ENCODE data around the gene HS3ST2.

The HS3ST2 gene

DNA sequence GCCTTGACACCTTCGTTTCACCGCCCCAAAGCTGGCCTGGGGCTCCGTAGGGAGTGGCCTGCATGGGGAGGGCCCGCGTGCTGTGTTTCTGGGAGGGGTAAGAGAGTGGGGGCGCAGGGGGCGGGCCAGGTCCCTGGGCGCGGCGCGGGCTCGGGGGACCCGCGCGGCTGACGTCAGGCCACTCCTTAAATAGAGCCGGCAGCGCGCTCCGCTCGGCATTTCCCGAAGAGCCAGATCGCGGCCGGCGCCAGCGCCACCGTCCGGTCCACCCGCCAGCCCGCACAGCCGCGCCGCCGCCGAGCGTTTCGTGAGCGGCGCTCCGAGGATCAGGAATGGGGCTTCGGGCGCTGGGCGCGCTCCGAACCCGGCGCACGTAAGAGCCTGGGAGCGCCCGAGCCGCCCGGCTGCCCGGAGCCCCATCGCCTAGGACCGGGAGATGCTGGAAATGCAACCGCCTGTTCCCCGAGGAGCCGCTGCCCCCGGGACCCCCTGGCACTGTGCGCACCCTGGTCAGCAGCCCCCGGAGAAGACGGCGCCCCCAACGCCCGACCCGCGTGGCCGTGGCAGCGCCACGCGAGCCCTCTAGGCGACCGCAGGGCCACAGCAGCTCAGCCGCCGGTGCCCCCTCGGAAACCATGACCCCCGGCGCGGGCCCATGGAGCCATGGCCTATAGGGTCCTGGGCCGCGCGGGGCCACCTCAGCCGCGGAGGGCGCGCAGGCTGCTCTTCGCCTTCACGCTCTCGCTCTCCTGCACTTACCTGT lies at the start of gene HS3ST2:
HS3ST2 (plus strand) TSS at position 215 of the 763 bp plus-strand sequence; CDS start at position 664, 449 bp downstream.
- DNase-seq (ENCODE audit: low read depth in 3 of 3): no peak

DNA sequence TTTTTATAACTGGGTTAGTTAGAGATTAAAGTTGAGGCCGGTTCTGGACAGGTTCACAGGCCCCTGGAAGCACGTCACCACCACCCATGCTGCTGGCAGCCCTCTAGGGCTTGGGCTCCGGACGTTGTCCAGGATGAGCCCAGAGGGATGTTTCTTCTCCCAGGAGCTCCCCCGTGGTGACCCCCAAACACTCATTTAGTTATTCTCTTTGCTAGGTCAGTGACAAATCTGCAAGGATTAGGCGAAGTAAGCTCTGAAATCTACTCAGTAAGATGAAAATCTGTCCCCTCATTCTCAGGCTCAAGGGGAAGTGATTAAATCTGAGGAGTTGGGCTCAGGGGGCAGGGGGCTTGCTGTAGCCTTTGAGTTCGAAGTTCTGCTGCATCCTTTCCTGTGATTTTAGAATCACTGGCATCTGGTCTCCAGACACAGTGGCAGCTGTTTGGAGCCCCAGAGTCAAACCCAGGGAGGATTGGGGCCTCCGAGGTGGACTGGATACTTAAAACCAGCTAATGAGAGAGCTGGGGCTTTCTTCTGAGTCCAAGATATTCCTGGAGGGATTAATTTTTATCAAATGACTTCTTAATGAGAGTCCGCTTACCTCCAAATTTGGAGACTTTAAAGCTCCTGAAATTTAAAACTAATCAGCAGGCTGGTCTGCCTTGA lies 49.2 kb upstream of the HS3ST2 start:
- DNase-seq (ENCODE audit: low read depth in 3 of 3): no peak

DNA sequence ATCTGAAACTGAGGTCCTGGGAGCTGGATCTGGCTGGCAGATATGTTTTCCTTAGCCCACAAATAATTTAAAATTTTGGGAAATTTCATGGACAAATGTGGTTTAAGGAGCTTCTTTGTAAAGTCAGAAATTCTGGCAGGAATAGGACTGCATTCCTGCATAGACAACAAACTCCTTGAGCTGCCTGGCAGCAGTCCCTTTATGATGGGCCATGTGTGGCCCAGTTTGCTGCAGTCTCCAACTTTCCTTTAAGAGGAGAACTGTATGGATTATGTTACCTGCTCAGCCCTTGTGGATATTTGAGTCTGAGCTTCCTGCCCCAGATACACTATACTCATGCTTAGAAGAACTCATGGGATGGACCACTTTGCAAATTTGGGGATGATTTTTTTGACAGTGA lies 48.5 kb upstream of the HS3ST2 start:
- no peak for DNase-seq (ENCODE audit: low read depth in 3 of 3)

DNA sequence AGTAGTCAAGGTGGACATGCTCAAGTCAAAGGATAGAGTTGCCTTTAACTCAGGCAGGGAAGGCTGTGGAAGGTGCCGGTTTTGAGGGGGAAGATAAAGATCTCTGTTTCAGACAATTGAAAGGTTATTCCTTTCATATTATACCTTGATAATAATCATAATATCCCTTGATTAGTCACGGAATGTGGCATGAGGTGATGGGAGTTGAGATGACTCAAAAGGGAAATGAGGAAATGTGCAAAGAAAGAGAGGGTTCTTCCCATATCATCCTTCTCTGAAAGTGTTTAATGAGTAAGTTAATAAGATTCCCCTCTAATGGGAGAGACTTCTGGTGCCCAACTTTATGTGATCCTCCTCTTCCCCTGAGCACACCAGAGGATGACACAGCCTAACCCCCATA lies 43.1 kb upstream of the HS3ST2 start:
- no peak for DNase-seq (ENCODE audit: low read depth in 3 of 3)

DNA sequence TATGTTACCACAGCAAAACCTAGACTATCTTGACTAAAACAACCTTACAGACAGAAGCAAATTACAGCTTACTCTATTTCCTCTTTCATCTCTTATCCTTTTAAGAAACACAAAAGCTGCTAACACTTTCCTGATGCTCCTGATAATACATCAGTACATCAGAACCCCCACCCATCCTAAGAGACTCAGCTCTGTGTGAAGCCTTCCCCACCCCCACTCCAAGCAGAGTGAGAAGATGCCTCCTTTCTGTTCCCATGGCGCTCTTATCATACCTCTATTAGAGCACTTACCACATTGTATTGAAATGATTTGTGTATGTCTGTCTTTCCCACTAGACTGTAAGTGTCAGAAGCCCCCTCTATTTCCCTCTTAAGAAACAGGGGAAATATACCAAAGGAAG lies 42.4 kb upstream of the HS3ST2 start:
- no peak for DNase-seq (ENCODE audit: low read depth in 3 of 3)

DNA sequence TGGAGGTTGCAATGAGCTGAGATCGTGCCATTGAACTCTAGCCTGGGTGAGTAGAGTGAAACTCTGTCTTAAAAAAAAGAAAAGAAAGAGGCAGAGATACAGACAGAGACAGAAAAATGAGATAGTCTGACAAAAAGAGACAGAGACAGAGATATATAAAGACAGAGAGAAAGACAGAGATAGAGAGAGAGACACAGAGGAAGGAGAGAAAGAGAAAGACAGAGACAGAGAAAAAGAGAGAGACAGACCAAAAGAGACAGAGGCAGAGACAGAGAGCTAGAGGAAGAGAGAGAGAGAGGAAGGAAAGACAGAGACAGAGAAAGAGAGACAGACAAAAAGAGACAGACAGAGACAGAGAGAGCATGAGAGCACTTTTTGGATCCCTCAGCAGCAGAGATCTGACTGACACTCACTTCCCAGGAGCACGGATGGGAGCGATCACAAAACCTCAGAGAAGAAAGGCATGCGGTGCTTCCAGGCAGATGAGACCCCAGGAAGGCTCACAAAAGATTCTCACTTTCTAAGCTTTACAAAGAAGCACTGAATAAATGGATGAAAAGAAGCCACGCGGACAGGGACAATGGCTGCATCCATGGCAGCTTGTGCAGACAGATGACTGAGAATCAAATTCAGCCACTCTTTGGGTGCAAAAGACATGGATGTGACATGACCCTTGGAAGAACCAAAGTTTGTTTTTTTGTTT lies 38.6 kb upstream of the HS3ST2 start:
- DNase-seq (ENCODE audit: low read depth in 3 of 3): no peak

DNA sequence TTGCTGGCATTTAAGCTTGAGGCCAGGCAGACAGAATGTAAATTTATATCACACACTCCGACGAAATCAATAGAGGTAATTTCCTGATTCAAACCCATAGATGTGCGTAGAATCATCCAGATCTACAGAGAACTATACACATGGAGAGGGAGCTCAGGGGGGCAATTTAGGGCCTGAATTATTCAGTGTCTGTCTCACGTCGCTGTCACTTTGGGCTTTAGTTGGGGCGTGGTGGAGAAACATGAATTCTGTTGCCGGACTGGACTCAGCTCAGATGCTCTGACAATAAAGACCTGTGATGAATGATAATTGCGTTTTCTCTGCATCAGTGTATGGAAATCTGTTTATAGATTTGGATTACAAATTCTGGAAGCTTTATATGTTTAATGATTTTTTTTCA lies 32.5 kb upstream of the HS3ST2 start:
- no peak for DNase-seq (ENCODE audit: low read depth in 3 of 3)

DNA sequence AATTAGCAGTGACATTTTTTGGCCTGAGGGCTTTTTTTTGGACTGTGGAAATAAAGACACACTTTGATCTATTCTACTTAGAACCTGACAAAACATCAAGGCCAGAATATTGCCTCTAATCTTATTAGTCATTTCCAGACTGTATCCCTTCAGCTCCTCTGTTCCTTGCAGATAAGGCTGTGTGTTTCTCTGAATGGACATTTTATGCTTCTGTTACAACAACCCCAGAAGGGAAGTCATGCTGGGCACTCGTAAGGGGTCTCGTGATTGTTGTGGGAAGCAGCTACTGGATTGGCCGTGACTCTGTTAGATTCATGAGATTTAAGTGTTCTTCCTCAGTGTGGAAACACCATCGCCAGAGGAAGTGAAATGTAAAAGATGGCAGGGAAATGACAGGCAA lies 31.6 kb upstream of the HS3ST2 start:
- DNase-seq (ENCODE audit: low read depth in 3 of 3): no peak

DNA sequence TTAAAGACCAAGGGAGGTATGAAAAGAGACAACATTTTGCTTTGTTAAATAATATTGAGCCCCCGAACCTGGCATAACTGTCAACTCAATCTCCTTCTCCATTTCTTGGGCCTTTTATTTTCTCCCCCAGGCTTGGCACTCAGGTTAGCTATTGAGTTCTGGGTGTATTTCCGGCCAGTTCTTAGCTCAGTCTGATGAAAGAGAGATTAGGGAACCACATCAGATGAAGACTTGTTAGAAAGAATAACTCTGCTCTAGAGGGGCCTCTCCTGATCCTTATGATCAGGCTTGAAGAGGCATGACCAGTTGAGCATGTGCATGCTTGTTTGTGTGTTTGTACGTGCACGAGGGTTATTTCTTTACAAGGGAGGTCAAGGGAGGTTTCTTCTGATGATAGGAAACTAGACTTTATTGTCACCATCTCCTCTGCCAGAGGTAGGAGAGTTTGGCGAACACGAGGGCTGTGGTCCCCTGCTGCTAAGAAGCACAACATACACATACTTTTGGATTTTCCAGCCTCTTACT lies 29.2 kb upstream of the HS3ST2 start:
- DNase-seq (ENCODE audit: low read depth in 3 of 3): no peak

DNA sequence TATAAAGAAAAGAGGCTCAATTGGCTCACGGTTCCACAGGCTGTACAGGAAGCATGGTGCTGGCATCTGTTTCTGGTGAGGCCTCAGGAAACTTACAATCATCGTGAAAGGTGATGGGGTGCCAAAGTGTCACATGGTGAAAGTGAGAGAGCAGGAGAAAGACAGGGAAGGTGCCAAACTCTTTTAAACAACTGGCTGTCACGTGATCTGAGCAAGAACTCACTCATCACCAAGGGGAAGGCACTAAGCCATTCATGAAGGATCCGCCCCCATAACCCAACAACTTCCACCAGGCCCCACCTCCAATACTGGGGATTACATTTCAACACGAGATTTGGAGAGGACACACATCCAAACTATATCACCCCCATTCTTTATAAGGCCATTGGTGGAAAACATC lies 28.4 kb upstream of the HS3ST2 start:
- no peak for DNase-seq (ENCODE audit: low read depth in 3 of 3)

DNA sequence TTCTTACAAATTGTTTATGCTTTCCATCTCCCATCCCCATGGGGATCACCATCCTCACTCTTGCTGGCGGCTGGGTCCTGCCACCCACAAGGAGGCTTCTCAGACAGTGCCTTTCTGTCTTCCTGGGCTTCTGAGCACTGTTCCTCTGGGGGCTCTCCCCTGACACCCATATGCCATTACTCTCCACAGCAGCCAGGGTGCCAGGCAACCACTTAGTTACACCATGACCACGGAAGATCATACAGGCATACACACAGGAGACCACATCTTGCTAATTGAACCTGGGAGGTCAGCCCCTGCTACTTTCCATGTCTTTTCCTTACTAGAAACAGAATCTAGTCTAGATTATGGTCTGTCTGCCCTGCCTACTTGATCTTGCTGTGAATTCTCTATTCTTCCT lies 27.7 kb upstream of the HS3ST2 start:
- no peak for DNase-seq (ENCODE audit: low read depth in 3 of 3)

DNA sequence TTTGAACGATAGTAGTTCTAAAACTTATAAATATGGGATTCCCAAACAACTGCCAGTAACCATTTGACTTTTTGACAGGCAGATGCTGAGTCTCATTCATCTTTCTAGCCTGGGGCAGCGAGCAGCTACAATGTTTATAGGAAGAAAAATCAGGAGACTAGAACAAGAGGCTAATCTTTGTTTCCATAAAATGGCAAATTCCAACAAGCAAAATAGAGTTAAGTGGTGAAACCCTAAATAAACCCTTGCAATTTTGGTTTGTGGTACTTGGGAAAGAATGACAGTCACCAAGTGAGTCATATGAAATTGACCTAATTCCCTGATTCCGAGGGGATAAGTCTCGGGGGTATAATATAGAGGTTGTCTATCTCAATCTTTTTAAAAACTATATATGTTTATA lies 27.3 kb upstream of the HS3ST2 start:
- no peak for DNase-seq (ENCODE audit: low read depth in 3 of 3)

DNA sequence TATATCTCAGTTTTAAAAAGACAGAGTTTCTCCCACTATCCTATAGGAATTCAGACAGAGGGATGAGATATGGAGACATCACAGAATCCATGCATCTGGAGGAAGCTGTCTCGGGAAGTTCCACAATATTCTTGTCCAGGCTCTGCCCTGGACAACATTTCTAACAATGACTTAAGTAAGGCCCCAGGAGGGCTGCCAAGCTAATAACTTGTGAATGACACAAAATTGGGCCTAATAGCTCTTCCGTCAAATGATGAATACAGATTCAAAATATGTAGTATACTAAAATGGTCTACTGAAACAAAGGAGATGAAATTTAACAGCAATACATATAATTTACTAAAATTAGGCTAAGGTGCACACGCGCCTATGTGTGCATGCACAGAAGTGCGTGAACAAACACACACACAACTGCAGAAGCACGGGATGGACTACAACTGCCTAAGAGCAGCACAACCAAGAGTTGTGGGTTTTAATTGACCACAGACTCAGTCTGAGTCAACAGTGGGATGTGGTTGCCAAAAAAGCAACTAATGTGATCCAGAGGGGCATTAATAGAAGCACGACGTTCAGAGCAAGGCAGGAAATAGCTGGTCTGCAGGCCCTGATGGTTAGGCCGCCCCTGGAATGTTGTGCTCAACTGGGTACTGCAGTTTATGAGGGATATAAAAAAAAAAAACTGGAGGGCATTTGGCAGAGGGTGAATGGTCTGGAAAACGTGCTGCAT lies 26.3 kb upstream of the HS3ST2 start:
- DNase-seq (ENCODE audit: low read depth in 3 of 3): no peak

DNA sequence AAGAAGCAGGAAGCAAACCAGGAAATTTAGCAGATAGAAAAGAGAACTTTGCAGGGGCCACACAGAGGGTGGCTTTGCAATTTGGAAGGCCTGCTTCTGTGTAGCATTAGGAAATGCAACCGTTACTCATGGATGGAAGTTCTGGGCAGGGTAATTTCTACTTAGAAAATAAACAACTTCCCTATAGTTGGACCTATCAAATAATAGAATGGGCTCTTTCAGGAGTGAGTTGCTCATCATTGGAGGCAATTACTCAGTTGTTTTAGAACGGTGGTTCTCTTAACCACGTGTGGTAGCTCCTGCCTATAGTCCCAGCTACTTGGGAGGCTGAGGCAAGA lies 25.8 kb upstream of the HS3ST2 start:
- no peak for DNase-seq (ENCODE audit: low read depth in 3 of 3)

DNA sequence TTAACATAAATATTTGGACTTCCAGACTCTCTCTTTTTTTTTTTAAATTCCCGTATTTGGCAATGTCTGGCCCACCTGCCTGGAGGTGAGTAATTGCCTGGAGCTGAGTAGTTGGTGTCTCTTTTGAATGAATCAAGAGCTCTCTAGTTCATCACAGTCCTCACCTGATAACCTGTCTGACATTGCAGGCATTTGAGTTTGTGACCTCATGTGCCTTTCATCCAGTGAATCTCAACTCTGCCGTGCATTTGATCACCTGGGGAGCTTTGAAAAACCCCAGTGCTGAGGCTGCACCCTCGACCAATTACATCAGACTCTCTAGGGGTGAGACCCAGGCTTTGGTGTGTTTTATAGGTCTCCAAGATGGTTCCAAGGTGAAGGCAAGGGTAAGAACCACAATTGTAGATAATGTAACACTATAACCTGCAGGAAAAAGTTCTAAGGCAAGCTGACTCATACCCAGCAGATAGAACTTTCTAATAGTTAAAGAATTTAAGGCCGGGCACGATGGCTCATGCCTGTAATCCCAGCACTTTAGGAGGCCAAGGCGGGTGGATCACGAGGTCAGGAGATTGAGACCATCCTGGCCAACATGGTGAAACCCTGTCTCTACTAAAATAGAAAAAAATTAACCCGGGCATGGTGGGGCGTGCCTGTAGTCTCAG lies 24.5 kb upstream of the HS3ST2 start:
- no peak for DNase-seq (ENCODE audit: low read depth in 3 of 3)

DNA sequence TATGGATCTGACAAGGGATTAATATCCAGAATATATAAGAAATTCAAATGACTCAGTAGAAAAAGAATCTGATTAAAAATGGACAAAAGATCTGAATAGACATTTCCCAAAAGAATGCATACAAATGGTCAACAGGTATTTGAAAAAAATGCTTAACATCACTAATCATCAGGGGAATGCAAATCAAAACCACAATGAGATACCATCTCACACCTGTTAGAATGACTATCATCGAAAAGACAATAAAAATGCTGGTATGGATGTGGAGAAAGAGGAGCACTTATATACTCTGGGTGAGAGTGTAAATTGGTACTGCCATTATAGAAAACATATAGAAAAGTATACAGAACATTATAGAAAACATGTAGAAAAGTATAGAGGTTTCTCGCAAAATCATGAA lies 16.4 kb upstream of the HS3ST2 start:
- DNase-seq (ENCODE audit: low read depth in 3 of 3): no peak

DNA sequence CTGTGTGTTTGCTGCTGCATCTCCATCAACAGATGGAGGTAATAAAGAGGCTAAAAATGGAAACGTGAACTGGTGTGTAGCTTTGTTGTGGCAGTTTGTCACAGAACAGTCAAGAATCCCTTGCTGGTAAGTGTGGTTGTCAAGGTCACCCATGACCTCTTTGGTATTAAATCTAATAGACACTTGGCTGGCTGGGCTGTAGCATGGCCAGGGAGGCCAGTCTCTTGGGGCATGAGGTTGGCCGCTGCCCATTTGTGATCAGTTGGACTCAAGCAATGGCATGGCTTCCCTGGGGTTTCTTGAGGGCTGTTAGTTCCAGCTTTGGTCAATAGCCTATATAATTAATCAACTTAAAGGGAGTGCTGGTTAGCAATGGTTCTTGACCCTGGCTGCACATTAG lies 14.8 kb upstream of the HS3ST2 start:
- no peak for DNase-seq (ENCODE audit: low read depth in 3 of 3)

DNA sequence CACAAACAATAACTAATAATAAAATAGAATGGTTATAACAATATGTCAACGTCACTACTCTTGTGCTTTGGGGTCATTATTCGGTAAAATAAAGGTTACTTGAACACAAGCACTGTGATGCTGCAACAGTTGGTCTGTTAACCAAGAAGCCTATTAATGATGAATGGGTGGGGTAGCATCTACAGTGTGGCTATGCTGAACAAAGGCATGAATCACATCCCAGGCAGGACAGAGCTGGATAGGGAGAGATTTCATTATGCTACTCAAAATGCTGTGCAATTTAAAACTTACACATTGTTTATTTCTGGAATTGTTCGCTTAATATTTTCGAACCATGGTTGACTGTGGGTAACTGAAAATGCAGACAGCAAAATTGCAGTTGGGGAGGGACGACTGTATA lies 9.1 kb upstream of the HS3ST2 start:
- no peak for DNase-seq (ENCODE audit: low read depth in 3 of 3)

DNA sequence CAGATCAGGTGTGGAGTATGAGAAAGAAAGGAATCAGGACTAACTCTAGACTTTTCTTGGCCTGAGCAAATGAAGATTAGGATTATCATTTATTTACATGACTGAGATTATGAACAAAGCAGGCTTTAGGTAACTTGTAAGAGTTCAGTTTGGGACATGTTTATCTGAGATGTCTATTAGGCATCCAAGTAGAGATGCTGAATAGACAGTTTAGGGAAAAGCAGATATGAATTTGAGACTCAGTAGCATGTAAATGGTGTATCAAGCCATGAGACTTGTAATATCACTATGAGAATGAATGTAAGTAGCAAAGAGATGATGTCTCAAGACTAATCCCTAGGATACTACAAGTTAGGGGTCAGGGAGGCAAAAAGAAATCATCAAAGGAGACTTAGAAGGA lies 8.6 kb upstream of the HS3ST2 start:
- no peak for DNase-seq (ENCODE audit: low read depth in 3 of 3)

DNA sequence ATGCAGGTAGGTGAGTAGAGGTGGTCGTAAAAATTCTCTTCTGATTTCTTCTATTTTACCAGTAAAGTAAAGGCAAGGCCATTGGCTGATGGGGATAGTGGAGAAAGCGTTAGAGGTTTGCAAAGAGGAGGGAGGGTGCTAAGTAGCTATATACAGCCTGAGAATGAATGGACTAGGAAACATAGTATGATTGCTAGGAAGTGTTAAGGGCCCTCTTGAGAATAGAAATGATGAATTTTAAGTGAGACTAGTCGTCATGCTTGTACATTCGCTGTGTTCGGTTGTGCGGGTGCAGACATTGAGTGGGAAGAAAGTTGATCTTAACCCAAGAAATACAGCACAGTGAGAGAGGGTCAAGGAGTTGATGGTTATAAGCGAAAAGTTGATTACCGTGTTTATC lies 7.2 kb upstream of the HS3ST2 start:
- DNase-seq (ENCODE audit: low read depth in 3 of 3): no peak

DNA sequence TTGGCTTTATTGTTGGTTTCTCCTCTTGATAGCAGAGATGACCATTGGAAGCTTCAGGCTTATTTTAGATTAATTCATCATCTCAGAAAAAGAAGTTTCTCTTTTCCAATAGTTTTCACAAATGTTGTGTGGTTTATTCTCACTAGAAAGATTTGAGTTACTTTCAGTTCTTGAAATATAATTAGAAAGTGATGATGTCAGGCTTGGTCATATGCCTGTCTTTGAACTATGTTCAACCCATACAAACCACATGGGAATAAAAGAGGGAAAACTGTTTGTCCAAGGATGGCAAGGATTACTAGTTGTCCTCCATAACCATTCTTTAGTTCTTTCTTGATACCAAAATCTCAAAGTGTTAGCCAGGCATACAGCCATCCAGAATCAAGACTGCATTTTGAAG lies 3.7 kb upstream of the HS3ST2 start:
- DNase-seq (ENCODE audit: low read depth in 3 of 3): no peak

All from stimulated activated CD4-positive, alpha-beta T cell treated with anti-CD3 and anti-CD28 coated beads, TNF-alpha, amount 100 ng/mL, for 48 hours (primary cell).